Measurements from ENCODE around the gene PARVA.

PARVA gene

GRCh38 chr11:12430954-12431595, 53.7 kb downstream of the PARVA start:
- DNase-seq (ENCODE audit: low read depth, low spot score), result no peak
- H3K4me3 ChIP-seq (ENCODE audit: low read length), result no peak overlapping the region
- H3K36me3 ChIP-seq (ENCODE audit: control insufficient read depth, insufficient read depth, low read length), result no peaks in the 10 kb centered on the region
- no peaks in the 10 kb centered on the region for H3K9me3 ChIP-seq (ENCODE audit: control insufficient read depth, insufficient read depth, low read length)
- no CpG with 5 or more reads among the region's 5 CpGs for WGBS (ENCODE audit: insufficient coverage, insufficient read length)
- no peaks in the 10 kb centered on the region for H3K4me1 ChIP-seq (ENCODE audit: control insufficient read depth, insufficient read depth, low read length)
- no peak overlapping the region for H3K27ac ChIP-seq (ENCODE audit: low read length)
- no peaks in the 10 kb centered on the region for H3K27me3 ChIP-seq (ENCODE audit: control insufficient read depth, insufficient read depth, low read length)

DNA sequence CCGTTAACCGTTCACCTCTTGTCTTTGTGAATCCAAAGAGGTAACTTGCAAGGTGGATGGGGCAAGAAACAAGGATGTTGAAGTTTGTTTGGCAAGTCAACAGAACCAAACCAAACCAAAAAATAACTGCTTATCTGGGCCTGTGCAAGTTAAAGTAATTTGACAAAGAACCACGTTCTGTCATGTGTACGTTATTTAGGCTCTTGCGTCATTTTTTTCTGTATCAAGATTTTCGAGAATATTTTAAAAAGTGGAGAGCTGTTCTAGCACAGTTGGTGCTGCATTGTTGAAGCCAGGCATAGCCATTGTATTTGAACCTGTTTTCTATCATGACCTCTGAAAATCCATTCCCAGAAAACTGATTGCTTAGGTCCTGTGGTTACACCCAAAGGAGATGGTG, 55.1 kb downstream of the PARVA start:
- no CpG with 5 or more reads among the region's 6 CpGs for WGBS (ENCODE audit: insufficient coverage, insufficient read length)
- Histone ChIP-seq H3K4me1 (ENCODE audit: control insufficient read depth, insufficient read depth, low read length) (no peaks in the 10 kb centered on the region), H3K9me3 (ENCODE audit: control insufficient read depth, insufficient read depth, low read length) (no peaks in the 10 kb centered on the region), H3K27me3 (ENCODE audit: control insufficient read depth, insufficient read depth, low read length) (no peaks in the 10 kb centered on the region), H3K36me3 (ENCODE audit: control insufficient read depth, insufficient read depth, low read length) (no peaks in the 10 kb centered on the region), H3K27ac (ENCODE audit: low read length) (no peak overlapping the region), H3K4me3 (ENCODE audit: low read length) (no peak overlapping the region)
- no peak for DNase-seq (ENCODE audit: low read depth, low spot score)

DNA sequence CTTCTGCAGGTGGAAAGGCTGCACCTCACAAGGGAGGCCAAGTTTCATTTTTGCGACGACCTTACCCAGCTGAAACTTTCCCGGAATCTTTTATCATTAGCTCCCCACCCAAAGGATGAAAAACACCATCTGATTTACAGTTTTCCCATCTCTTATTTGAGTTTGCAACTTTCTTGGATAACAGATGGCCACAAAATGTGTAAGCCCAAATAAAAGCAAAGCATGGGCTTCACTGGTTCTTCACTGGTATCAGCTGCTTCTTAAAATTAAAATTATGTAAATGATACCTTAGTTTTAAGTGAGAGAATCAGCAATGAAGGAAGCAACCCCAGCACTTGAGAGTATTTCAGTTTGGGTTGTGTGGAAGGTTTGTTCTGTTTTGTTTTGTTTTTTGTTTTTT, 55.8 kb downstream of the PARVA start:
- WGBS (ENCODE audit: insufficient coverage, insufficient read length), result no CpG with 5 or more reads among the region's 3 CpGs
- DNase-seq (ENCODE audit: low read depth, low spot score), result no peak
- no peaks in the 10 kb centered on the region for H3K36me3 ChIP-seq (ENCODE audit: control insufficient read depth, insufficient read depth, low read length)
- H3K9me3 ChIP-seq (ENCODE audit: control insufficient read depth, insufficient read depth, low read length), result no peaks in the 10 kb centered on the region
- no peaks in the 10 kb centered on the region for H3K4me1 ChIP-seq (ENCODE audit: control insufficient read depth, insufficient read depth, low read length)
- H3K27ac ChIP-seq (ENCODE audit: low read length), result no peak overlapping the region
- no peak overlapping the region for H3K4me3 ChIP-seq (ENCODE audit: low read length)
- H3K27me3 ChIP-seq (ENCODE audit: control insufficient read depth, insufficient read depth, low read length), result no peaks in the 10 kb centered on the region

GRCh38 chr11:12433571-12434324, 56.4 kb downstream of the PARVA start:
- H3K9me3 ChIP-seq (ENCODE audit: control insufficient read depth, insufficient read depth, low read length), result no peaks in the 10 kb centered on the region
- DNase-seq (ENCODE audit: low read depth, low spot score), result no peak

GRCh38 chr11:12434325-12434654, 56.9 kb downstream of the PARVA start:
- H3K4me1 ChIP-seq (ENCODE audit: control insufficient read depth, insufficient read depth, low read length), result no peaks in the 10 kb centered on the region
- no peak for DNase-seq (ENCODE audit: low read depth, low spot score)
- H3K9me3 ChIP-seq (ENCODE audit: control insufficient read depth, insufficient read depth, low read length), result no peaks in the 10 kb centered on the region
- no peaks in the 10 kb centered on the region for H3K36me3 ChIP-seq (ENCODE audit: control insufficient read depth, insufficient read depth, low read length)
- WGBS (ENCODE audit: insufficient coverage, insufficient read length), result no CpG with 5 or more reads among the region's 4 CpGs
- no peaks in the 10 kb centered on the region for H3K27me3 ChIP-seq (ENCODE audit: control insufficient read depth, insufficient read depth, low read length)
- H3K4me3 ChIP-seq (ENCODE audit: low read length), result no peak overlapping the region
- no peak overlapping the region for H3K27ac ChIP-seq (ENCODE audit: low read length)

More at GRCh38 chr11:12433571-12434324, 56.4 kb downstream of the PARVA start:
- no peak overlapping the region for H3K4me3 ChIP-seq (ENCODE audit: low read length)
- H3K36me3 ChIP-seq (ENCODE audit: control insufficient read depth, insufficient read depth, low read length), result no peaks in the 10 kb centered on the region
- H3K27ac ChIP-seq (ENCODE audit: low read length), result no peak overlapping the region
- WGBS (ENCODE audit: insufficient coverage, insufficient read length), result no CpG with 5 or more reads among the region's 16 CpGs
- H3K4me1 ChIP-seq (ENCODE audit: control insufficient read depth, insufficient read depth, low read length), result no peaks in the 10 kb centered on the region
- H3K27me3 ChIP-seq (ENCODE audit: control insufficient read depth, insufficient read depth, low read length), result no peaks in the 10 kb centered on the region

DNA sequence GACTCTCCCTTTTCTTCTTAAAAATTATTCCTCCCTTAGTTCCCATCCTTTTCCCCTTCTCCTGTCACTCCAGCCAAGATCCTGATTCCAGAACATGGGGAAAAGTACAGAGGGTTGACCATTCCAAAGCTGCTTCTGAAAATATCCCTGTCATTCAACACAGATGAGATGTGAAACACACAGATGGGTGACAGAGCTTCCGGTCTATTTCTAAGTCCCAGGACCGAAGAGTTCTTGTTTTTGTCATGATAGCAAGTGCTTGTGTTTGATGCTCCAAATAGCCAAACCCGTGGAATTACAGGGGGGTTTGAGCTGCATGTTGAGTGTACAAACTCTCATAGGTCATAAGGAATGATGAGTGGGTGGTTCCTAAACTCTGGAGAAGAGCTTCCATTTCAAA, 57.9 kb downstream of the PARVA start:
- Histone ChIP-seq H3K27me3 (ENCODE audit: control insufficient read depth, insufficient read depth, low read length) (no peaks in the 10 kb centered on the region), H3K4me1 (ENCODE audit: control insufficient read depth, insufficient read depth, low read length) (0 out of 2 replicates have a peak, but pooled peaks cover 4% of the 10 kb centered on the region), H3K27ac (ENCODE audit: low read length) (no peak overlapping the region), H3K9me3 (ENCODE audit: control insufficient read depth, insufficient read depth, low read length) (no peaks in the 10 kb centered on the region), H3K36me3 (ENCODE audit: control insufficient read depth, insufficient read depth, low read length) (no peaks in the 10 kb centered on the region), H3K4me3 (ENCODE audit: low read length) (no peak overlapping the region)
- WGBS (ENCODE audit: insufficient coverage, insufficient read length), result no CpG with 5 or more reads among the region's 3 CpGs
- no peak for DNase-seq (ENCODE audit: low read depth, low spot score)

GRCh38 chr11:12436266-12436665, 58.9 kb downstream of the PARVA start:
- H3K4me3 ChIP-seq (ENCODE audit: low read length), result no peak overlapping the region
- H3K27me3 ChIP-seq (ENCODE audit: control insufficient read depth, insufficient read depth, low read length), result no peaks in the 10 kb centered on the region
- no peak for DNase-seq (ENCODE audit: low read depth, low spot score)
- no CpG with 5 or more reads among the region's 1 CpG for WGBS (ENCODE audit: insufficient coverage, insufficient read length)
- H3K4me1 ChIP-seq (ENCODE audit: control insufficient read depth, insufficient read depth, low read length), result 0 out of 2 replicates have a peak, but pooled peaks cover 4% of the 10 kb centered on the region
- no peak overlapping the region for H3K27ac ChIP-seq (ENCODE audit: low read length)
- no peaks in the 10 kb centered on the region for H3K9me3 ChIP-seq (ENCODE audit: control insufficient read depth, insufficient read depth, low read length)
- H3K36me3 ChIP-seq (ENCODE audit: control insufficient read depth, insufficient read depth, low read length), result no peaks in the 10 kb centered on the region

DNA sequence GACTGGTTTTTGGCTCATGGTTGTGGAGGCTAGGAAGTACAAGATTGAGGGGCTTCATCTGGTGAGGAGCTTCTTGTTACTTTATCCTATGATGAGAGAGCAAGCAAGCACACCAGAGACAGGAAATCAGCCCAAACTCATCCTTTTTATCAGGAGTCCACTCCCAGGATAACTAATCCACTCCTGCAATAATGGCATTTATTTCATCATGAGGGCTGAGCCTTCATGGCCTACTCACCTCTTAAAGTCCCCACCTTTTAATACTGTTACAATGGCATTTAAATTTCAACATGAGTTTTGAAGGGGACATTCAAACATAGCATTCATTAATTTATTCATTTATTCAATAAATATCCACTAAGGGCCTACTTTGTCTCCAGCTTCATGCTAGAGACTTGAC, 60.9 kb downstream of the PARVA start:
- Histone ChIP-seq H3K36me3 (ENCODE audit: control insufficient read depth, insufficient read depth, low read length) (no peaks in the 10 kb centered on the region), H3K4me3 (ENCODE audit: low read length) (no peak overlapping the region), H3K4me1 (ENCODE audit: control insufficient read depth, insufficient read depth, low read length) (0 out of 2 replicates have a peak, but pooled peaks cover 6% of the 10 kb centered on the region), H3K27ac (ENCODE audit: low read length) (no peak overlapping the region), H3K27me3 (ENCODE audit: control insufficient read depth, insufficient read depth, low read length) (no peaks in the 10 kb centered on the region), H3K9me3 (ENCODE audit: control insufficient read depth, insufficient read depth, low read length) (no peaks in the 10 kb centered on the region)
- no peak for DNase-seq (ENCODE audit: low read depth, low spot score)

GRCh38 chr11:12439615-12440014, 62.2 kb downstream of the PARVA start:
- Histone ChIP-seq H3K4me1 (ENCODE audit: control insufficient read depth, insufficient read depth, low read length) (0 out of 2 replicates have a peak, but pooled peaks cover 6% of the 10 kb centered on the region), H3K27me3 (ENCODE audit: control insufficient read depth, insufficient read depth, low read length) (no peaks in the 10 kb centered on the region), H3K9me3 (ENCODE audit: control insufficient read depth, insufficient read depth, low read length) (no peaks in the 10 kb centered on the region), H3K36me3 (ENCODE audit: control insufficient read depth, insufficient read depth, low read length) (no peaks in the 10 kb centered on the region), H3K27ac (ENCODE audit: low read length) (no peak overlapping the region), H3K4me3 (ENCODE audit: low read length) (no peak overlapping the region)
- WGBS (ENCODE audit: insufficient coverage, insufficient read length), result no CpG with 5 or more reads among the region's 4 CpGs
- peak; percentile 7 for DNase-seq (ENCODE audit: low read depth, low spot score)

- Histone ChIP-seq H3K36me3 (ENCODE audit: control insufficient read depth, insufficient read depth, low read length) (no peaks in the 10 kb centered on the region), H3K27ac (ENCODE audit: low read length) (no peak overlapping the region), H3K4me1 (ENCODE audit: control insufficient read depth, insufficient read depth, low read length) (0 out of 2 replicates have a peak, but pooled peaks cover 6% of the 10 kb centered on the region), H3K4me3 (ENCODE audit: low read length) (no peak overlapping the region), H3K9me3 (ENCODE audit: control insufficient read depth, insufficient read depth, low read length) (no peaks in the 10 kb centered on the region), H3K27me3 (ENCODE audit: control insufficient read depth, insufficient read depth, low read length) (no peaks in the 10 kb centered on the region)
- DNase-seq (ENCODE audit: low read depth, low spot score), result no peak
- WGBS (ENCODE audit: insufficient coverage, insufficient read length), result no CpG with 5 or more reads among the region's 4 CpGs
These were observed 63.2 kb downstream of the PARVA start for GRCh38 chr11:12440565-12440964.

Measured in iPS DF 6.9 (cell line).